ENCODE results near the gene DPM2.

Gene DPM2

DNA sequence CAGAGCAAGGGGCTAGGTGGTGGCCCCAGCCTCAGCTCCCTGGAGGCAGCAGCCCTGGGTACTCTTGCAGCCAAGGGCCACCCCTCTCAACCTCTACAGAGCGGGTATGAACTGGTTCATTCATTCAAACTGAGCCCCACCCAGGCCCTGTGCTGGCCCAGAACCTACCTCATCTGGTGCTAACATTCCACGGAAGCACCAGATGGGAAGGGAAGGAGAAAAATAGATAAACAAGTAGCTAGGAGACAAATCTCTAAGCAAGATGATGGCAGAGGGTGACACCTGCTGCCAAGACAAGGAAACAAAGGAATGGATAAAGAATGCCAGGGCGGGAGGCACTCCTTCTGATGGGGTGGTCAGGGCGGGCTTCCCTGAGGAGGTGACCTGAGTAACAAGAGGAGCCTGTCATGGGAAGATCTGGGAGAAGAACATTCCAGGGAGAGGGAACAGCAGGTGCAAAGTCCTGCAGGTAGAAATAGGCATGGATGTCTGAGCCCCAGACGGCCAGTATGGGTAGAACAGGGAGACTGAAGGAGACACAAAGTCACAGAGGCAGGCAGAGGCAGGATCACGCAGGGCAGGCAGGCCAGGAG, 26.9 kb downstream of the DPM2 start:
- TF ChIP-seq, protein P1, sequence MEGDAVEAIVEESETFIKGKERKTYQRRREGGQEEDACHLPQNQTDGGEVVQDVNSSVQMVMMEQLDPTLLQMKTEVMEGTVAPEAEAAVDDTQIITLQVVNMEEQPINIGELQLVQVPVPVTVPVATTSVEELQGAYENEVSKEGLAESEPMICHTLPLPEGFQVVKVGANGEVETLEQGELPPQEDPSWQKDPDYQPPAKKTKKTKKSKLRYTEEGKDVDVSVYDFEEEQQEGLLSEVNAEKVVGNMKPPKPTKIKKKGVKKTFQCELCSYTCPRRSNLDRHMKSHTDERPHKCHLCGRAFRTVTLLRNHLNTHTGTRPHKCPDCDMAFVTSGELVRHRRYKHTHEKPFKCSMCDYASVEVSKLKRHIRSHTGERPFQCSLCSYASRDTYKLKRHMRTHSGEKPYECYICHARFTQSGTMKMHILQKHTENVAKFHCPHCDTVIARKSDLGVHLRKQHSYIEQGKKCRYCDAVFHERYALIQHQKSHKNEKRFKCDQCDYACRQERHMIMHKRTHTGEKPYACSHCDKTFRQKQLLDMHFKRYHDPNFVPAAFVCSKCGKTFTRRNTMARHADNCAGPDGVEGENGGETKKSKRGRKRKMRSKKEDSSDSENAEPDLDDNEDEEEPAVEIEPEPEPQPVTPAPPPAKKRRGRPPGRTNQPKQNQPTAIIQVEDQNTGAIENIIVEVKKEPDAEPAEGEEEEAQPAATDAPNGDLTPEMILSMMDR (IDR thresholded peaks at IDR 0.05) = no peak
- Histone ChIP-seq H3K27ac (peak overlapping the region in 1 of 2 donors; percentile 5), H3K4me3 (no peak overlapping the region)
- no peak for DNase-seq (ENCODE audit: low spot score)

DNA sequence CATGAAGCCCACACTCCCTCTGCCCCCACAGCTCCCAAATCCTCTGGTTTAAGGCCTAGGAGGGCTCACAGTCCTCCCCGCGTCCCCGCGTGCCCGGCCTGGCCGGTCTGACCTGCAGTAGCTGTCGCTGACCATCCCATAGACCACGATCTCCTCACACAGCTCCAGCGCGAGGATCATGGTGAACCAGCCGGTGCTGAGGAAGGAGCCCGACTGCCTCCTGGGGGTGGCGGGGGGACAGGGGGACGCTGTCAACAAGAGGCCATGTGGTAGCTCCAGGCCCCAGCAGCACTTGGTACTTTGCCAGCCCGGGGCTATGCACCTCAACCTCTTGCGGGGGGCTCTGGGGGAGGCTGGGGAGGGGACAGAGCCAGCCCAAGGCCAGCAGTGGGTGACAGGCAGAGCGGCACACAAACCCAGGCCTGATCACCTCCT, 27.8 kb downstream of the DPM2 start:
- Histone ChIP-seq H3K27ac (no peak overlapping the region), H3K4me3 (no peak overlapping the region)
- TF ChIP-seq, protein P1 (IDR thresholded peaks at IDR 0.05) = no peak
- DNase-seq (ENCODE audit: low spot score) = no peak

DNA sequence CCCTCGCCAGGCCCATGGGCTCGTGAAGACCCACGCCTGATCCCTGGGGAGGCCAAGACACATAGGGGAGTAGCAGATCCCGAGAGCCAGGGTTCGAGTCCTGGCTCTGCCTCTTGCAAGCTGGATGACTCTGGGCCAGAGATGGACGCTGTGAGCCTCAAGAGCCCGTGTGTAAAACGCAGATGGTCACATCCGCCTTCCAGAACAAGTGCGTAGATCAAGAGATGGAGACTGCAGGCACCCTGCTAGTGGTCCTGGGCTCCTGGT, 29.1 kb downstream of the DPM2 start:
- Histone ChIP-seq H3K4me3 (no peak overlapping the region), H3K27ac (no peak overlapping the region)
- no peak for DNase-seq (ENCODE audit: low spot score)
- TF ChIP-seq, protein P1 (IDR thresholded peaks at IDR 0.05) = no peak

DNA sequence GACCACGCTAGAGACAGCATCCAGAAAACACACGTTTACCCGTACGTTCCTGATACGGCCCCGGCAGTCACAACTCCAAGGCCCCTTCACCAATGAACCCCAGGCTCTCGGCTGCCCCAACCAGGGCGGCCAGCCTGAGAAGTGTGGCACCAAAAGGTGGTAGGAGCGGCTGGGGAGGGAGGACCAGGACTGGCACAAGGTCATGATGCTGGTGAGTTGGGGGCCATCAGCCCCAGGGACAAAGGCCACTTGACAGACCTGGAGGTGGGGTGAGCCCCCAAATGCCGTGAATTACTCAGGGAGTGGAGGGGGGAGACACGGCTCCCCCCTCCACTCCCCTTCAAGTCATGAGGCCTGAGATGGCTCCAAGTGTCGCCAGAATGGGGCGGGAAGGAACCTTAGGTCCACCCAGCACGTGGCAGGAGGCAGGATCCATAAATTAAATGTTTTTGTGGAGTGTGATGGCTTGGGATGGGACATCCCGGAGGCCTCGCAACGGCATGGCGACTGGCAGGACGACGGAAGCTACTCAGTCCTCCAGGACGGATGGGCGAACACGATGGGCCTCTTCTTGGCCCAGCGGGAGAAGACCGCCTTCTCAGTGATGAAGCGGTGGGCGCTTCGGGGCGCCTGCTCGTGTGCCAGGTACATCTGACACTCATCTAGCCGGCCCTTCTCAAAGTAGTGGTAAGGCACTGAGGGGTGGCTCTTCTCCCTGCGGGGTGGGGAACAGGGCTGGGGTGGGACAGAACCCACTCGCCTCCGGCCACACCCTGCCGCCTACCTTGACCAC, 29.6 kb downstream of the DPM2 start:
- Histone ChIP-seq H3K27ac (no peak overlapping the region), H3K4me3 (no peak overlapping the region)
- no peak for DNase-seq (ENCODE audit: low spot score)
- TF ChIP-seq, protein P1 (IDR thresholded peaks at IDR 0.05) = no peak

DNA sequence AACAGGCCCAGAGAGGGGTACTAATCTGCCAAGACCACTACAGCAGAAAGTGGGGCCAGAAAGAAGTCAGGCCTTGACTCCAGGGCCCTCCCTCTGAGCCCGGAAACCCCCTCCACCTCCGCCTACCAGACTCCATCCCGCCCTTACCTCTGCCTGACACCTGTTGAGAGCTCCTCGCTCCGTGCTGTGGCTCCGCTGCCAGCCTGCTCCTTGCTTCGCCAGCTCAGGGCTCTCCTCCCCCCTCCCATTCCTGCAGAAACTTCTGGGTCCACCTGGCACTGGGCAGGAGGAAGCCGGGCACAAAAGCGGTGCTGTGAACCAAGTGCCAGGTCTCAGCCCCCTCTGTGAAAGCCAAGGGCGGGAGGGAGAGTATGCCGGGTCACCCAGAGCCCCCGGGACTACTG, 31.9 kb downstream of the DPM2 start:
- TF ChIP-seq, protein P1 (IDR thresholded peaks at IDR 0.05) = no peak
- no peak for DNase-seq (ENCODE audit: low spot score)
- peak overlapping the region; percentile 72 to 95 for H3K27ac ChIP-seq
- no peak overlapping the region for H3K4me3 ChIP-seq

DNA sequence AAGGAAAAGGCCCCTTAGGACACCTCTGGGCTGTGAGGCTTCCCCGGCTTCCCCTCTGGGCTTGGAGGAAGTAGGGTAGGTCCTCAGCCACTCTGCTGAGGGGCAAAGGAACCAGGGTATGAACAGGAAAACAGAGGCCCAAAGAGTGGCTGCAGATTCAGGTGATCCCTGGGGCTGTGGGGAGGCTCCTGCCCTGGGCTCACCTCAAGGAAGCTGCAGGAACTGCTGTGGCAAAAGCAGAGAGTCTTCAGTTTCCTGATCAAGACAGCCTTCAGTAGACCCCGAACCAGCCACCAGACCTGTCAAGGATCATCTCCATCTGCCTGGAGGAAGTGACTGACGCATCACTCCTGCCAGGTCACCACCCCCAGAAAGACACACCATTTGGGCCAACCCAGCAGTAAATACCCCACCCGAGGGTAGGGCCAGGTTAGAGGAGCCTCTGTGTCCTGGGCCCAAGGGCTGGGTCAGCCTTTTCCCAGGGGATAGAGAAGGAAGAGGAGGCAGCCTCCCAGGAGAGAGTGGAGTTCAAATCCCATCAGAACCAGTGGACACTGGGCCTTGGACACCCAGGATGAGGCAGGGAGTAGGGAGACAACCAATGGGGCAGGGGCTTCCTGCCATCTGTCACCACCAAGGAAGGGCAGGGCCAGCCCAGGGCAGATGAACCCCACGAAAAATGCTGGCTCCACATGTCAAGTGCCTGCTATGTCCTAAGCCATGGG, 32.5 kb downstream of the DPM2 start:
- peak; percentile 69 for DNase-seq (ENCODE audit: low spot score)
- Histone ChIP-seq H3K4me3 (no peak overlapping the region), H3K27ac (peak overlapping the region; percentile 72 to 95)
- TF ChIP-seq, protein P1 (IDR thresholded peaks at IDR 0.05) = no peak

Measured in coronary artery (tissue), 2 donors.